H1 (cell line): Measurements from ENCODE around the gene C15orf61. TPM values are rescaled to one million over a fixed set of nuclear protein-coding genes. Genes with fewer than 3 reads are reported as not detected.

Source experiments
- polyA plus RNA-seq, 7 experiments: library from polyadenylated mRNA; depleted of rRNA in 3 of 7; stranded (reverse) in 5 of 7; unstranded in 2 of 7; fragments of >200 nt in 5 of 7; fragments of 200-250 nt in 2 of 7; gene quantifications; 1 replicate in 5 of 7; 2 replicates in 1 of 7; 4 replicates in 1 of 7; pipeline versions ENCODE4 v1.2.1 to v1.2.3, GENCODE V29; 2011 to 2013; ENCODE audit warnings: missing spikeins in 2 of 7, mixed read lengths in 2 of 7
- total RNA-seq: library from RNA; stranded (reverse); fragmentation: NEBNext Ultra II Directional; extraction: Animal tissue kit (Norgen Biotek cat#: 25700); gene quantifications from 2 replicates; pipeline ENCODE4 v1.2.1, GENCODE V29; 2021
- TF ChIP-seq, protein P1 (sequence below): IDR thresholded peaks from 2 replicates; pipeline ENCODE4 v1.6.1; 2012; ENCODE audit warnings: inconsistent platforms

C15orf61 gene
- total and polyA plus RNA-seq, 2 of the 8 experiments (the other 6 are each of a cell fraction or from before 2014, with no cell fraction given) = 1.7 to 2.0 TPM

DNA sequence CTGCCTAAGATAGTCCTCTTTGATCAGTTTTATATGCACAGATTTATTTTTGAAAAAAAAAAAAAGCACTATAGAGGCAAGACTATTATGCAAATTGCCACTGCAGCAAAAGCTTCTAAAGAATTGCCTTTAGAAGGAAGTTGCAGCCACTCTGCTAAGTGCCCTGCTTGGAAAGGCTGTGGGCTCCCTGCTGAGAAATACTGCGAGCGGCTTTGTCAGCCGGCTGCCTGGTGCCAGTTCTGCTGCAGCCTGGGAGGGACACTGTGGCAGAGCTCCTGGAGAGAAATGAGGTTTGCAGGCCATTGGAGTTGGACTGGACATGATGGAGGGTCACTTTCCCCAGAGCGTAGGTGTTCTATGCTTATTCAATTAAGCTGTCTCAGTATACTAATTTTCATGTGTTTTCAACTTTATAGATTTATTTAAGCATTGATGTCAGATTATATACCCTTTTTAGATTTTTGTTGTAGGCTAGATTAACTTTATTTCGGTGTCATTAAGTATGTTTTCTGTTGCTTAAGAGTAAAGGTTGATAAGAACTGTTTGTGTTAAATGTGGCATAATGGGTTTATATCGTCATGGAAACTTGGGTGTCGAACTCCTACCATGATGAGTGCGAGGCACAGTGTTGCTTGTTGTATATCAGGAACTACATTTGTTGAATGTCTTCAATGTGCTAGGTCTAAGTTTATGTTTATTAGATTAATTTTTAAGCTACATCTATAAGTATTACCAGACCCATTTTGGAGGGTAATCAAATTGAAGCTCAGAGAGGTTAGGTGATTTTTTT, 28.1 kb downstream of the C15orf61 start (continued):
- TF ChIP-seq, protein P1, sequence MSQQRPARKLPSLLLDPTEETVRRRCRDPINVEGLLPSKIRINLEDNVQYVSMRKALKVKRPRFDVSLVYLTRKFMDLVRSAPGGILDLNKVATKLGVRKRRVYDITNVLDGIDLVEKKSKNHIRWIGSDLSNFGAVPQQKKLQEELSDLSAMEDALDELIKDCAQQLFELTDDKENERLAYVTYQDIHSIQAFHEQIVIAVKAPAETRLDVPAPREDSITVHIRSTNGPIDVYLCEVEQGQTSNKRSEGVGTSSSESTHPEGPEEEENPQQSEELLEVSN = no peak
